Glutamatergic neuron (in vitro differentiated cells): Measurements from ENCODE around the gene TOMM20. TPM values are rescaled to one million over a fixed set of nuclear protein-coding genes. Genes with fewer than 3 reads are reported as not detected.

Experiments
- DNase-seq: peaks from one replicate; pipeline ENCODE4 v3.0.0; 2022
- H3K27ac Mint-ChIP-seq: one replicate; pipeline ENCODE4 v1.8.0; 2020; ENCODE audit warnings: mild to moderate bottlenecking, mixed read lengths, inconsistent platforms; ENCODE audit not compliant: unreplicated experiment
- H3K27me3 Mint-ChIP-seq: one replicate; pipeline ENCODE4 v1.8.0; 2020; ENCODE audit warnings: mild to moderate bottlenecking, moderate library complexity, mixed read lengths, inconsistent platforms; ENCODE audit not compliant: unreplicated experiment
- H3K36me3 Mint-ChIP-seq: one replicate; pipeline ENCODE4 v1.8.0; 2020; ENCODE audit warnings: mild to moderate bottlenecking, mixed read lengths, inconsistent platforms; ENCODE audit not compliant: unreplicated experiment
- H3K4me1 Mint-ChIP-seq: one replicate; pipeline ENCODE4 v1.8.0; 2020; ENCODE audit warnings: mild to moderate bottlenecking, low read depth, mixed read lengths, inconsistent platforms; ENCODE audit not compliant: unreplicated experiment
- H3K4me3 Mint-ChIP-seq: one replicate; pipeline ENCODE4 v1.8.0; 2020; ENCODE audit warnings: mild to moderate bottlenecking, mixed read lengths, inconsistent platforms; ENCODE audit not compliant: unreplicated experiment
- H3K9me3 Mint-ChIP-seq: one replicate; pipeline ENCODE4 v1.8.0; 2020; ENCODE audit warnings: mild to moderate bottlenecking, moderate library complexity, mixed read lengths, inconsistent platforms; ENCODE audit not compliant: unreplicated experiment
- total RNA-seq: library from RNA; stranded (reverse); fragmentation: NEBNext Ultra II Directional; extraction: Animal tissue kit (Norgen Biotek cat#: 25700); gene quantifications from one replicate; pipeline ENCODE4 v1.2.1, GENCODE V29; 2021; ENCODE audit not compliant: unreplicated experiment
- TF ChIP-seq, protein P1 (sequence below): fragments of 200-600 bp; sonication (generic); IDR thresholded peaks from one replicate; pipeline ENCODE4 v1.5.0; 2021; ENCODE audit not compliant: partially characterized antibody, unreplicated experiment

TOMM20 gene
- total RNA-seq, 1 donor from 2014 or later = 166 TPM

DNA sequence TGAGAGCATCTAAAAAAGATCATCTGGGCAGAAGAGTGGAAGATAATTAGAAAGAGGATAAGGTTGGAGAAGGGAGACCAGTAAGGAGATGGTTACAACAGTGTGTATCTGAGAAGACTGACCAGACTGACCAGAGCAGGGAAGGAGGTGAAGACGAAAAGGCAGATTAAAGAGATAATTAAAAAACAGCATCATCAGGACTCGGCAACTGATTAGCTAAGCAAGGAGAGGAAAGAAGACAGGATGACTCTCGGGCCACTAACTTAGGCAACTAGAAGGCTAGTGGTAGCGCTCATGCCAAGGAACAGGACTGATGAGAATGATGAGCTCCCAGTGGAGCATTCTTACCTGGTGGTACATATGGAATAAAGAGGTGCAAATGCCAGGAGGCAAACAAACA lies 28.5 kb upstream of the TOMM20 start:
- TF ChIP-seq, protein P1, sequence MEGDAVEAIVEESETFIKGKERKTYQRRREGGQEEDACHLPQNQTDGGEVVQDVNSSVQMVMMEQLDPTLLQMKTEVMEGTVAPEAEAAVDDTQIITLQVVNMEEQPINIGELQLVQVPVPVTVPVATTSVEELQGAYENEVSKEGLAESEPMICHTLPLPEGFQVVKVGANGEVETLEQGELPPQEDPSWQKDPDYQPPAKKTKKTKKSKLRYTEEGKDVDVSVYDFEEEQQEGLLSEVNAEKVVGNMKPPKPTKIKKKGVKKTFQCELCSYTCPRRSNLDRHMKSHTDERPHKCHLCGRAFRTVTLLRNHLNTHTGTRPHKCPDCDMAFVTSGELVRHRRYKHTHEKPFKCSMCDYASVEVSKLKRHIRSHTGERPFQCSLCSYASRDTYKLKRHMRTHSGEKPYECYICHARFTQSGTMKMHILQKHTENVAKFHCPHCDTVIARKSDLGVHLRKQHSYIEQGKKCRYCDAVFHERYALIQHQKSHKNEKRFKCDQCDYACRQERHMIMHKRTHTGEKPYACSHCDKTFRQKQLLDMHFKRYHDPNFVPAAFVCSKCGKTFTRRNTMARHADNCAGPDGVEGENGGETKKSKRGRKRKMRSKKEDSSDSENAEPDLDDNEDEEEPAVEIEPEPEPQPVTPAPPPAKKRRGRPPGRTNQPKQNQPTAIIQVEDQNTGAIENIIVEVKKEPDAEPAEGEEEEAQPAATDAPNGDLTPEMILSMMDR = no peak
- Mint-ChIP-seq H3K36me3 (no peaks in the 10 kb centered on the region), H3K4me3 (no peak overlapping the region), H3K27ac (no peak overlapping the region), H3K9me3 (no peaks in the 10 kb centered on the region), H3K4me1 (no peaks in the 10 kb centered on the region), H3K27me3 (no peaks in the 10 kb centered on the region)
- DNase-seq = no peak

DNA sequence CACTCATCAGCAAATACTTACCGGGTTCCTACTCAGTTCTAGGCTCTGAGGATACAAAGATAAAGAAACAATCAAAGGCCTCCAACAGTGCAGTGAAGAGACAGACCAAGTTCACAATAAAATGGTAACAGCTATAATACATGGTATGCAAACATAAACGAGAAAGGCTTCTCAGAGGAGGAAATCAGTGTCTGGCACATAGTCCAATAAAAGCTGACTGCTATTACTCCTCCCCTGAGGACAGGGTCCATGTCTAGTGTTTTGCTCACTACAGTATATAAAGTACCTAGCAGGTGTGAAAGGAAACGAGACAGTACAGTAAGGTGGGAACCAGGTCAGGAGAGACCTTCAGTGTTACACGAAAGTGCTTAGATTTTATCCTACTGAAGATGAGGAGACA lies 28.1 kb upstream of the TOMM20 start:
- H3K36me3 Mint-ChIP-seq = no peaks in the 10 kb centered on the region
- no peak for DNase-seq
- no peaks in the 10 kb centered on the region for H3K4me1 Mint-ChIP-seq
- no peaks in the 10 kb centered on the region for H3K27me3 Mint-ChIP-seq
- H3K9me3 Mint-ChIP-seq = no peaks in the 10 kb centered on the region
- TF ChIP-seq, protein P1 = no peak
- H3K4me3 Mint-ChIP-seq = no peak overlapping the region
- H3K27ac Mint-ChIP-seq = no peak overlapping the region

DNA sequence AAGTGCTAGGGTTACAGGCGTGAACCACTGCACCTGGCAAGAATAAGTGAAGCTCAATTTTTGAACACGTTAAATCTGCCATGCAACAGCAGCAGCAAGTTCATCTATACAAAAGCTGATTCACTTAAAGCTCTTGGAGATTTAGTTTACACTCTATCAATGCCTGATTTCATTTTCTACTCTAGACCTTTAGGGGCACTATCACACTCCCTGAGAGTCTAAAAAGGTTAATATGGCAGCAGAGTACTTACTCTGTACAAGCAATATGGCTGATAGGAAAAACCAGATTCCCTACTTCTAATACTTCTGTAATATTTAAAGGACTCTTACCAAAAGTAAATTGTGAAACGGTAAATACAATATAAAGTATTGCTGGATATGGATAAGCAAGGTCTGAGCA lies 27.6 kb upstream of the TOMM20 start:
- Mint-ChIP-seq H3K27me3 (no peaks in the 10 kb centered on the region), H3K27ac (no peak overlapping the region), H3K9me3 (no peaks in the 10 kb centered on the region), H3K36me3 (no peaks in the 10 kb centered on the region), H3K4me3 (no peak overlapping the region), H3K4me1 (no peaks in the 10 kb centered on the region)
- no peak for DNase-seq
- TF ChIP-seq, protein P1 = no peak

DNA sequence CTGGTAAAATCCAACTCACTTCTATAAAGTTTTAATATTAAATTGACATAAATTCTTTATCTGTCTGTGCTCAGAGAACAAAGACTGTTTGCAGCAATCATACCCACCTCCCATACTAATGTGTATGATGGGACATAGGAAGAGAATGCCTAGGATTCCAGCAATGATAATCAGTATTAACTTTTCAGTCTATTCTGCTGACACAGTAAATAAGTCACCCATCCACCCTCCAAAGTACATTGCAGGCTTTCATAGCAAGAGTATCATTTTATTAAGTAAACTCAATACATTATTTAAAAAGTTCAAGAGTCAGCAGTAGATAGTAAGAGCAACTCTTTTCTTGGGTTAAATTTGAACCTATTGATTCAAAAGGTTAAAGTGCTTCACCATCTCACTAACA lies 23.6 kb upstream of the TOMM20 start:
- no peaks in the 10 kb centered on the region for H3K36me3 Mint-ChIP-seq
- TF ChIP-seq, protein P1 = no peak
- no peak overlapping the region for H3K27ac Mint-ChIP-seq
- no peak for DNase-seq
- no peak overlapping the region for H3K4me3 Mint-ChIP-seq
- H3K9me3 Mint-ChIP-seq = peaks cover 2% of the 10 kb centered on the region
- no peaks in the 10 kb centered on the region for H3K4me1 Mint-ChIP-seq
- no peaks in the 10 kb centered on the region for H3K27me3 Mint-ChIP-seq

DNA sequence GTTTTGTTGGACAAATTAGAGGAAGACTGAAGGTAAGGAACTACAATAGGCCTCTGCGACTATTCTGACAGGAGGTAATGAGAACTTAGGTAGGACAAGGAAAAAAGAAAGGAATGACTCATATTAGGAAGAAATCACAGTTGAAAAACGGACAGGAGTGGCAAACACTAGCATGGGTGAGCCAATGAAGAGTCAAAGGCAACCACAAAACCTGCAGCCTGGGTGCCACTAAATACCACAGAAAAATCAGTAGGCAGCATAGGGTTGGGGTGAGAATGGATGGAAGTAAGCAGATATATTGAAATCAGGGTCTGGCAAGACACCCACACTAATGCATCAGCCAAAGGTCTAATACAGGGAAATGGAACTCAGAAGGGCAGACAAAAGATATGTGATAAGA lies 22.4 kb upstream of the TOMM20 start:
- H3K36me3 Mint-ChIP-seq = no peaks in the 10 kb centered on the region
- H3K4me1 Mint-ChIP-seq = no peaks in the 10 kb centered on the region
- H3K27me3 Mint-ChIP-seq = no peaks in the 10 kb centered on the region
- DNase-seq = no peak
- H3K9me3 Mint-ChIP-seq = peaks cover 2% of the 10 kb centered on the region
- no peak overlapping the region for H3K4me3 Mint-ChIP-seq
- no peak overlapping the region for H3K27ac Mint-ChIP-seq
- TF ChIP-seq, protein P1 = no peak
